Measurements from ENCODE around the gene ARL5B.

ARL5B gene

GRCh38 chr10:18659819-18660535 lies 746 bp downstream of the ARL5B start:
- DNase-seq: peak; percentile 26

GRCh38 chr10:18660816-18661431 lies 1.7 kb downstream of the ARL5B start:
- DNase-seq: no peak

- DNase-seq: no peak
Measured at GRCh38 chr10:18664841-18665478, 5.7 kb downstream of the ARL5B start.

GRCh38 chr10:18665815-18666558 lies 6.8 kb downstream of the ARL5B start:
- no peak for DNase-seq

GRCh38 chr10:18666810-18667209 lies 7.6 kb downstream of the ARL5B start:
- no peak for DNase-seq

GRCh38 chr10:18668026-18668425 lies 8.8 kb downstream of the ARL5B start:
- DNase-seq: no peak

GRCh38 chr10:18675086-18675801 lies 16.0 kb downstream of the ARL5B start:
- no peak for DNase-seq

GRCh38 chr10:18680754-18681153 lies 21.5 kb downstream of the ARL5B start:
- DNase-seq: no peak

GRCh38 chr10:18681366-18681765 lies 22.1 kb downstream of the ARL5B start:
- no peak for DNase-seq

- no peak for DNase-seq
Measured at GRCh38 chr10:18681971-18682411, 22.8 kb downstream of the ARL5B start.

- no peak for DNase-seq
Measured at GRCh38 chr10:18683427-18683826, 24.2 kb downstream of the ARL5B start.

- DNase-seq: no peak
Measured at GRCh38 chr10:18684416-18684815, 25.2 kb downstream of the ARL5B start.

- no peak for DNase-seq
Measured at GRCh38 chr10:18684953-18685352, 25.7 kb downstream of the ARL5B start.

- no peak for DNase-seq
Measured at GRCh38 chr10:18685555-18685954, 26.3 kb downstream of the ARL5B start.

- no peak for DNase-seq
Measured at GRCh38 chr10:18687195-18687594, 28.0 kb downstream of the ARL5B start.

GRCh38 chr10:18687706-18688105 lies 28.5 kb downstream of the ARL5B start:
- DNase-seq: no peak

GRCh38 chr10:18689498-18689897 lies 30.3 kb downstream of the ARL5B start:
- DNase-seq: peak; percentile 7

- DNase-seq: no peak
Measured at GRCh38 chr10:18690541-18690940, 31.3 kb downstream of the ARL5B start.

- no peak for DNase-seq
Measured at GRCh38 chr10:18699849-18700840, 40.9 kb downstream of the ARL5B start.

- DNase-seq: no peak
Measured at GRCh38 chr10:18703521-18703920, 44.3 kb downstream of the ARL5B start.

- DNase-seq: no peak
Measured at GRCh38 chr10:18710201-18710653, 51.0 kb downstream of the ARL5B start.
